ENCODE data around the gene FKBP11.
A peak's percentile ranks its signal among the peaks of the same experiment; 100 is the strongest.

FKBP11 gene

GRCh38 chr12:48956279-48957140 is 31.2 kb upstream of the FKBP11 start:
- H3K4me1 ChIP-seq (ENCODE audit: insufficient read depth, poor library complexity, severe bottlenecking) = no peaks in the 10 kb centered on the region
- peaks cover 36% of the 10 kb centered on the region for H3K36me3 ChIP-seq (ENCODE audit: low read depth)
- H3K27me3 ChIP-seq (ENCODE audit: insufficient read depth, poor library complexity, severe bottlenecking) = no peaks in the 10 kb centered on the region
- DNase-seq (ENCODE audit: low spot score) (peak; percentile 90), ATAC-seq (ENCODE audit: low read depth) (peak; percentile 80)
- peak overlapping the region; percentile 90 for H3K4me3 ChIP-seq (ENCODE audit: severe bottlenecking)
- H3K27ac ChIP-seq (ENCODE audit: poor library complexity, severe bottlenecking) = peak overlapping the region; percentile 65
- no peak for TF ChIP-seq CTCF (IDR thresholded peaks at IDR 0.05; ENCODE audit: poor library complexity, severe bottlenecking)
- no peaks in the 10 kb centered on the region for H3K9me3 ChIP-seq (ENCODE audit: severe bottlenecking)

DNA sequence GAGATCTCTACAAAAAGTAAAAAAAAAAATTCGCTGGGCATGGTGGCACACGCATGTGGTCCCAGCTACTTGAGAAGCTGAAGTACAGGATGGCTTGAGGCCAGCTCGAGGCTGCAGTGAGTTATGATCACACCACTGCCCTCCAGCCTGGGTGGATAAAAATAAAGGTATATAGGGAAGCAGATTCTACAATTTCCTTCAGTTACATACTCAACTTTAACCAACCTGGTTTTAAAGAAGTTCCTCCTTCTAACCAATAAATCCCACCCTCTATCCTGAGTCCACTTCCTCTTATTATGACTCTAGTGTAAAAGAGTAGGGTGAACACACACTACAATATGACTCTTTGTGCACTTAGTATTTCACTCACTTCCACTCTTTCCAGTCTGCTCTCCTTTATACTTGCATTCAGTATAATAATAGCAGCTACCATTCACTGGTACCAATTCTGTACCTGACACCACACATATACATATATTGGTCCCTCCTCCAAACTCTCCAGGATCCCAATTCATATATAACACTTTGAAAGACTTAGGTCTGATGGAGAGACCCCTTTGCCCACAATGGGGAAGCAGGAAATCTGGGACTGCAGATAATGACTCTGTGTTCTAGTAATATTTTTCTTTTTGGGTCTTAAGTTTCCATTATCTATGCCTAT is 29.7 kb upstream of the FKBP11 start:
- ATAC-seq (ENCODE audit: low read depth) = no peak
- Histone ChIP-seq H3K9me3 (ENCODE audit: severe bottlenecking) (no peaks in the 10 kb centered on the region), H3K36me3 (ENCODE audit: low read depth) (peaks cover 43% of the 10 kb centered on the region), H3K27ac (ENCODE audit: poor library complexity, severe bottlenecking) (no peak overlapping the region), H3K27me3 (ENCODE audit: insufficient read depth, poor library complexity, severe bottlenecking) (no peaks in the 10 kb centered on the region), H3K4me1 (ENCODE audit: insufficient read depth, poor library complexity, severe bottlenecking) (no peaks in the 10 kb centered on the region), H3K4me3 (ENCODE audit: severe bottlenecking) (no peak overlapping the region)
- TF ChIP-seq CTCF (IDR thresholded peaks at IDR 0.05; ENCODE audit: poor library complexity, severe bottlenecking) = no peak
- DNase-seq (ENCODE audit: low spot score) = no peak

DNA sequence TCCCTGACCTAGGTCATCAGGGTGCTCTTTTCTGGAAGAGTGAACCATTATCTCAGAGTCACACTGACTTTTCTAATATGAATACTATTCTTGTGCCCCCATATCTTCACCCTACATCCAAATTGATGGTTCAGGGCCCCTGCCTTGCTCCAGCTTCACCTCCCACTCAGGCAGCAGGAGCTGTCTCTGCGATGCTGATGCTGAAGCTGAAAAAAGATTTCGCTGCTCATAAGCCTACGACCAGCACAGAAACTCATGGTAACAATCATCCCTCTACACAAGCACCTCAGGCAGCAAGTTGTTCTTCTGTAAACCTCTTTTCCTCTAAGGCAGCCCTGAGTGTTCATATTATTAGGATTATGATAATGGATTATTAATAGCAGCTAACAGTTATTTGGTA is 28.8 kb upstream of the FKBP11 start:
- H3K27me3 ChIP-seq (ENCODE audit: insufficient read depth, poor library complexity, severe bottlenecking) = no peaks in the 10 kb centered on the region
- no peaks in the 10 kb centered on the region for H3K4me1 ChIP-seq (ENCODE audit: insufficient read depth, poor library complexity, severe bottlenecking)
- no peak overlapping the region for H3K27ac ChIP-seq (ENCODE audit: poor library complexity, severe bottlenecking)

DNA sequence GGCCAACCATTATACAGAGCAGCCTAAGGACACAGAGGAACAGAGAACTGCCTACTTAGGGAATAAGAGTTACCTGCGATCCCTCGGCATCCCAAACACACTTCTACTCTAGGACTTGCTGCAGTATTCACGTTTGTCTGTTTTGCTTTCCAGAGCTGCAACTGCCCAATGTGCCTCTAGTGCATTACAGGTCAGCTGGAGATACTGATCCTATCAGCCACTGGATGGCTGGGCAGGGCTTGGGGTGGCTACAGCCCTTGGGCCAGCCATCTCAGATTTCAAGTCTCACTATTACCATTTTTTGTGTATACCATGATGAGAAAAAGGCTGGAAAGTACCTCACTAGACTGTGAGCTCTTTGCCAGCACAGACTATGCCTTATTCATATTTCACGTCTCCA is 27.4 kb upstream of the FKBP11 start:
- H3K4me3 ChIP-seq (ENCODE audit: severe bottlenecking) = no peak overlapping the region
- H3K27me3 ChIP-seq (ENCODE audit: insufficient read depth, poor library complexity, severe bottlenecking) = no peaks in the 10 kb centered on the region
- ATAC-seq (ENCODE audit: low read depth) (no peak), DNase-seq (ENCODE audit: low spot score) (no peak)
- no peaks in the 10 kb centered on the region for H3K4me1 ChIP-seq (ENCODE audit: insufficient read depth, poor library complexity, severe bottlenecking)
- no peak for TF ChIP-seq CTCF (IDR thresholded peaks at IDR 0.05; ENCODE audit: poor library complexity, severe bottlenecking)
- no peaks in the 10 kb centered on the region for H3K9me3 ChIP-seq (ENCODE audit: severe bottlenecking)
- H3K27ac ChIP-seq (ENCODE audit: poor library complexity, severe bottlenecking) = no peak overlapping the region
- H3K36me3 ChIP-seq (ENCODE audit: low read depth) = peaks cover 50% of the 10 kb centered on the region

More for the DNA sequence above, 28.8 kb upstream of the FKBP11 start:
- ATAC-seq (ENCODE audit: low read depth) = no peak
- no peak for TF ChIP-seq CTCF (IDR thresholded peaks at IDR 0.05; ENCODE audit: poor library complexity, severe bottlenecking)
- no peak overlapping the region for H3K4me3 ChIP-seq (ENCODE audit: severe bottlenecking)
- peaks cover 43% of the 10 kb centered on the region for H3K36me3 ChIP-seq (ENCODE audit: low read depth)
- DNase-seq (ENCODE audit: low spot score) = no peak
- no peaks in the 10 kb centered on the region for H3K9me3 ChIP-seq (ENCODE audit: severe bottlenecking)

Measured in RWPE2 (cell line).